Measurements from ENCODE around the gene CD99.

CD99 gene

DNA sequence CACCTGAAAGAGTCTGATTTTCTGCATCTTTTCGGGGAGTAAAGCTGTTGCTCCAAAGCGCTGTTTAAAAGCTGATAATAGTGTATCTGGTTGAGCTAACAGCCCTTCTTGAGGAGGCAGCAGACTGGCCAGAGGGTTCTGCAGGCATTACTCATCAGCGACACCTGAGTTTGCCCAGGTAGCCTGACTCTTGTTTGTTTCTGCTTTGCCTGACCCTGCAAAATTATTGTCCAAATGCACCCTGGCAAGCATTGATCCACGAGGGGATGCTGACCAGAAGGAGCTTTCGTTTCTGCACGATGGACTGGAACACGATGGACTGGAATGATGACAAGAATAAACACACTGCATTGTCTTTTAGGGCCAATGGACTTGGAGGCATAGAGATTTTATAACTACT is 6.2 kb downstream of the CD99 start:
- intact Hi-C loops (cut with DNase I) = no loop called here
- no peak for DNase-seq

DNA sequence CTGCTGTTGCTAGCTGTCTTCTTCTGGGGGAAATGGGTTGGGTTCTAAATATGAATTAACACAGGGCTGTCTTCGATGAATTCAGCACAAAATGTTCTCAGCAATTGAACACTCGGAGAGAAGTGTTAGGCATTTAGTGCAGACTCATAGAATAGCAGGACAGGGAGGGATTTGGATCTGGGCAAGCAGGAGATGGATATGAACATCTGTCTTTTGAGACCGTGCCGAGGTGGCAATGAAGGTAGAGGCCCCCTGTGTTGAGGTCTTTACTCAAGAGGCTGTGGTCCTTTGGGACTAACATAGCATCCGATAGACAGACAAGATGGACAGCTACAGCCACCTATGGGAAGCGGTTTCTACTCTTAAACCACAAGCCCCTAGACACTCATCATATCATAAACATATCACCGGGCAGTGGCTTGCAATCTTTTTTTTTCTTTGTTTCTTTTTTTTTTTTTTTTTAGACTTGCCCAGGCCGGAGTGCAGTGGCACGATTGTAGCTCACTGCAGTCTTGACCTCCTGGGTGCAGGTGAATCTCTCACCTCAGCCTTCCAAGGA is 6.7 kb downstream of the CD99 start:
- no peak for DNase-seq

DNA sequence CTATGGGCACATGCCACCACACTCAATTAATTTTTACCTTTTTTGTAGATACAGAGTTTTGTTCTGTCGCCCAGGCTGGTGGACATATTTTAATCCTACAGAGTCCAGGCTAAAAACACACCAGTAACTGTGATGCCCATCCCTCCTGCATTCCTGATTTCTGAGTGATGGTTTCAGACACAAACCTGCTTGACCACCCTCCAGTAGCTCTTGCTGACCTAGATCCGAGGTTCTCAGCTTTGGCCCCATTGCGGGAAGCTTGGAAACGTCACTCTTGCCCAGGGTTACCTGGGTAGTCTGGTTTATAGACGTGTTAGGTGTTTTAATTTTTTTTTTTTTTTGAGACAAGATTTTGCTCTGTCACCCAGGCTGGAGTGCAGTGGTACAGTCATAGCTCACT is 7.5 kb downstream of the CD99 start:
- intact Hi-C loops (cut with DNase I) = no loop called here
- DNase-seq = peak in 1 of 10 donors; percentile 11

More for the DNA sequence above, 6.7 kb downstream of the CD99 start:
- intact Hi-C loops (cut with DNase I) = no loop called here

GRCh38 chrX:2699959-2700358 is 8.9 kb downstream of the CD99 start:
- DNase-seq = no peak
- intact Hi-C loops (cut with DNase I) = no loop called here

DNA sequence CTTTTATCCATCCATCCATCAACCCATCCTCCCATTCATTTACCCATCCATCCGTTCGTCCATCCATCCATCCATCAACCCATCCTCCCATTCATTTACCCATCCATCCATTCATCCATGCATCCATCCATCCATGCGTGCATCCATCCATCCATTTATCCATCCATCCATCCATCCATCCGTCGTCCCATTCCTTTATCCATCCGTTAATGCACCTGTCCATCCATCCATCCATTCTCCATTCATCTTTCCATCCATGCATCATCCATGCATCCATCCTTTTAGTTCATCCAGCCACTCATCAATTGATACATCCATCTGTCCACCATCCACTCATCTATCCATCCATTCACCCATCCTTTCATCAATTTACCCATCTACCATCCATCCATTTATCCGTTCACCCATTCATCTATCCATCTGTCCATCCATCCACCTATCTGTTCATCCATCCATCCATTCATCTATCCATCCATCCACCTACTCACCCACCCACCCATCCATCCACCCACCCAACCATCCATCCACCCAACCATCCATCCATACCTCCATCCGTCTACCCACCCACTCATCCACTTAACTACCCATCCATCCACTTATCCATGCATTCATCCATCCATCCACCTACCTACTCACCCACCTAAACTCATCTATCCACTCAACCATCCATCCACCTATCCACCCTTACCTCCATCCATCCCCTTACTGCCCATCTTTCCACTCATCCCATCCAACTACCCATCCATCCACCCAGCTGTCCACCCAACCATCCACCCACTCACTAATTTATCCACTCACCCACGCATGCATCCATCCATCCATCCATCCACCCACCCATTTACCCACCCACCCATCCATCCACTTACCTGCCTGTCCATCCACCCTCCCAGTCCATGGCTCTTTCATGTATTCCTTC is 9.6 kb downstream of the CD99 start:
- intact Hi-C loops (cut with DNase I) = no loop called here
- DNase-seq = no peak

DNA sequence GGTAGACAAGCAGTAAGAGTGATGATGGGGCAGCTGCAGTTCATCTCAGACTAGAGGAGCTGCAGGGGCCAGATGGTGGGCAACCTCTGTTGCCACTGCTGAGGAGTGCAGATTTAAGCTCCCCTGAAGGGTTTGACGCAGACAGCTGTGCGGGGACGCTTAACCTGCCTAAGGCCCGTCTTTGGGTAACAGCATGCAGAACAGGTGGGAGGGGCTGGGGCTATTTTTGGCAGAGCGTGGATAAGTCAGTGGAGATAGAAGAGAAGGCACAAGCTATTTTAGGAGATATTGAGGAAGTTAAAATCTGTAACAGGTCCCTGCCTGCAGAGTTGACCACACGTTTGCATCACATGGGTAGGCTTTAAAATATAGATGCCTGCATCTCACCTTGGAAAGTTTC is 10.5 kb downstream of the CD99 start:
- intact Hi-C loops (cut with DNase I) = no loop called here
- DNase-seq = peak in 1 of 10 donors; percentile 54

DNA sequence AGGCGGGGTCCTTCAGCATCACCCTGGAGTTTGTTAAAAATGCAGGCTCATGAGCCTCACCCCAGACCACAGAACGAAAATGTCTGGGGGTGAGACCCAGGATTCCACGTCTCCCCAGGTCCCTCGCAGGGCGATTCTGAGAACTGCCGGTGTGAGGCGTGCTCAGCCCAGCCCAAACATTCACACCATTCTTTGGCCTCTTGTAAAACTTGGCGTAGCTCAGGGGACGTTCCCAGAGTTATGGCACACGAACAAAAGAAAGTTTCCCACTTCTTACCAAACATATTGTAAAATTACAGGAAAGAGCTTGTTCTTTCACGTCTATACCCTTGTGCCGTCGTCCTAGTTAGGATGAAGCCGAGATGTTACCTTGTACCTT is 12.9 kb downstream of the CD99 start:
- intact Hi-C loops (cut with DNase I) = no loop called here
- peak in 1 of 10 donors; percentile 80 for DNase-seq

GRCh38 chrX:2705046-2705832 is 14.1 kb downstream of the CD99 start:
- DNase-seq = peak in 1 of 10 donors; percentile 22
- intact Hi-C loops (cut with DNase I) = no loop called here

- DNase-seq = peak in 5 of 10 donors; percentile 10 to 81 (median 22)
- intact Hi-C loops (cut with DNase I) = no loop called here
Measured at GRCh38 chrX:2707334-2707760, 16.3 kb downstream of the CD99 start.

- intact Hi-C loops (cut with DNase I) = no loop called here
Measured at GRCh38 chrX:2708021-2708420, 16.9 kb downstream of the CD99 start.

GRCh38 chrX:2708592-2709188 is 17.6 kb downstream of the CD99 start:
- intact Hi-C loops (cut with DNase I) = no loop called here
- DNase-seq = peak in 2 of 10 donors; percentile 26 to 65

More at GRCh38 chrX:2708021-2708420, 16.9 kb downstream of the CD99 start:
- peak in 1 of 10 donors; percentile 13 for DNase-seq

GRCh38 chrX:2709556-2709955 is 18.5 kb downstream of the CD99 start:
- intact Hi-C loops (cut with DNase I) = no loop called here
- peak in 1 of 10 donors; percentile 19 for DNase-seq

DNA sequence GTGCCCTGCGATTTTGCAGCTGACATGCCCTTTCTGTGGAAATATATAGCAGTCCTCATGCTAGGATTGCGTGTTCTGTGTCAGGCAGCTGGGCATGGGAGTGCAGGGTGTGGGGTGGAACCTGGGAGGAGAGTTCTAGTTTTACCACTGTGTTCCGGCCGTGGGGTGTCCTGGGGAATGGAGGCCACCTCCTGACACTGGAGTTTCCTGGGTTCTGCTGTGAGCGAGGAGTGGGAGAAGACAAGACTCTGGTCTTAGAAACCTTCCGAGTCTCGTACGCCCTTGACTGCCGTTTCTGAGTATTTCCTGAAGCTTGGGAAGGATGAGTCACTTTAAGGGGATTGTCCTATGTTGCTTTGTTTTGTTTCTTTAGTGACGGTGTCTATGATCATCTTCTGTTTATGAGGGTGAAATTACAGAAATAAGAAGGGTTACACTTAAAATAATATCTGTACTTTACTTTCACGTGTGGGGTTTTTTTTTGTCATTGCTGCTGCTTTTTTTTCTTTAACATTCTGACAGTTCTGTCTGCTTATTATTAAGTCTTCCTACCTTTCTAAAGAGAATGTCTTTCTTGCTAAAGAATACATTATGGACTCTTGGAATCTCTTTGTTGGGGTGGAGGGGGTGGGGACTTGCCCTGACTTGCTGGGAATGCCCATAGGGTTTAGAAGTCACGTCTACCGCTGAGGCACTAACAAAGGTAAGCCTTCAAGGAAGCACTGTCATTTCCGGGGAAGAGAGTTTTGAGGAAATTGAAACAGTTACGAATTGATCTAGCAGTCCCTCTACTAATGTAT is 19.1 kb downstream of the CD99 start:
- intact Hi-C loops (cut with DNase I) = no loop called here

DNA sequence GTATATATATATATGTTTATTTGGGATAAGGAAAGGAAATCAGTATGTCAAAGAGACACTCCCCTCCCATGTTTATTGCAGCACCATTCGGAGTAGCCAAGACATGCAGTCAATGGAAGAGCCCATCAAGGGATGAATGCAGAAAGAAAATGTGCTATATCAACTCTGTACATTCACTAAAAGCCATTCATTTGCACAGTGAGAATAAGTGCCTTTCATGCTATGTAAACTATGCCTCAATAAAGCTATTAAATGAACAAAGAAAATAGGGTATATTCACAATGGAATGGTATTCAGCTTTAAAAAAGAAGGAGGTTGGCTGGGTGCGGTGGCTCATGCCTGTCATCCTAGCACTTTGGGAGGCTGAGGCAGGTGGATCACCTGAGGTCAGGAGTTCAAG is 20.3 kb downstream of the CD99 start:
- intact Hi-C loops (cut with DNase I) = no loop called here
- no peak for DNase-seq

More for the DNA sequence above, 19.1 kb downstream of the CD99 start:
- peak in 2 of 10 donors; percentile 25 to 36 for DNase-seq

GRCh38 chrX:2712428-2712827 is 21.3 kb downstream of the CD99 start:
- no peak for DNase-seq
- intact Hi-C loops (cut with DNase I) = no loop called here

DNA sequence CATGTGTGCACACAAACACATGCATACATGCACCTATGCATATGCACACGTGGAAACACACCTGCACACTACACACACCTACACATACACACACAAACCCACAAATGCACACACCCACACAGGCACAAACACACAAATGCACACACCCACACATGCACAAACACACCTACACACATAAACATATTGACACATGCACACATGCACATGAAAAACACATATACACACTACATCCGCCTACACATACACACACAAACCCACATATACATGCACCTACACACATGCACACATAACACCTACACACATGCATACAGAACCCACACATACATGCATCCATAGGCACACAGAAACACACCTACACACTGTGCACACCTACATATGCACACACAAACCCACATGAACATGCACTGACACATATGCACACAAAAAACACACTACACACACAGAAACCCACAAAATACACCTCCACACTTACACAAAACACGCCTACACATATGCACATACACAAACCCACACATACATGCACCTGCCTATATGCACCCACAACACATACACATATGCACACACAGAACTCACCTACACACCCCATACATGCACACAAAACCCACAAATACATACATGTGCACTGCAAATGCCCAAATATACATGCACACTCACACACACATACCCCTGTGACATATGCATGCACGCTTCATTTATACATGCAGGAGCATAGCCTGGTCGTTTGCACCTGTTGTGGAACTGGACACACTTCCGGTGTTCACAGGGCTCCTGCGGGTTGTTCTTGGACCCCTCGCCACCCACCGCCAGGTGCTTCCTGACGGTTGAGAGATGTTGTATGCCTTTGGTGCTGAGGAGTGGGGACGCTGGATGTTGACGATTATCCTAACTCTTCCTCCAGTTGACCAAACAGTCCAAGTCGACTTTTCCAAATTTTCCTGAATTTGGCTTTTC is 22.1 kb downstream of the CD99 start:
- DNase-seq = peak in 1 of 10 donors; percentile 19
- intact Hi-C loops (cut with DNase I) = no loop called here

DNA sequence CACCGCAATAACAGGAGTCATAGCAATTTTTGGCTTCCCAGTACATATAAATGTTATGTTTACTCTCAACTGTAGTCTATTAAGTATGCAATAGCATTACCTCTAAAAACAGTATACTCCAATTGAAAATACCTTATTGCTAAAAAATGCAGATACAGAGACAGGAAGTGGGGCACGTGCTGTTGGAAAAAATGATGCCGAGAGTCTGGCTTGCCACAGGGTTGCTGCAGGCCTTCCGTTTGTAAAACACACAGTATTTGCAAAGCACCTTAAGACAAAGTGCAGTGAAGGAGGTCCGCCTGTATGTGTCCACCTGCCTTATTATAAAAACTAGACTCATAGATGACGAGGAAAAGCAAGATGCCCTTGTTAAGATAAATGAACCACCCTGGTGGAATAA is 23.5 kb downstream of the CD99 start:
- intact Hi-C loops (cut with DNase I) = no loop called here
- DNase-seq = no peak

DNA sequence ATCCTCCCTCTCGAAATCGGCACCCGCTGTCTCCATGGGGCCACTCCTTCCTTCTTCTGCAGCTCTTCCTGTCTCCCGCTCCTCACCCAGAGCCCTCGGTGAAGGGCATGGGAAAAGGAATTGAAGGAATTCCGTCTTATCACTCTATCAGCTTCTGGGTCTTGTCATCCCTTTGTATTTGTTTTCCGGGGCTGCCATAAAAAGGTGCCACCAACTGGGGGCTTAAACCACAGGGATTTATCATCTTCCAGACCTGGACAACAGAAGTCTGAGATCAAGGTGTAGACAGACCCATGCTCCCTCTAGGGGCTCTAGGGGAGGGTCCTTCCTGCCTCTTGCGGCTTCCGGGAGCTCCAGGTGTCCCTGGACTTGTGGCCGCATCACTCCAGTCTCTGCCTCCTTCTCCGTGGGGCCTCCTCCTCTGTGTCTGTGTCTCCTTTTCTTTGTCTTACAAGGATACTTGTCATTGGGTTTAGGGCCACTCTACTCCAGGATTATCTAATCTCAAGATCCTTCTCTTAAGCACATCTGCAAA is 24.0 kb downstream of the CD99 start:
- intact Hi-C loops (cut with DNase I) = no loop called here
- peak in 2 of 10 donors; percentile 15 to 45 for DNase-seq

Measured in posterior cingulate gyrus (tissue), 11 donors.